Stimulated activated CD4-positive, alpha-beta T cell treated with anti-CD3 and anti-CD28 coated beads, Interleukin-2, amount 100 ng/mL, for 4 hours (primary cell): Measurements from ENCODE around the gene TSPAN9.

Experiments
- DNase-seq: peaks from one replicate; pipeline ENCODE4 v3.0.0-alpha.2; 2020; ENCODE audit warnings: low read depth

TSPAN9 gene

DNA sequence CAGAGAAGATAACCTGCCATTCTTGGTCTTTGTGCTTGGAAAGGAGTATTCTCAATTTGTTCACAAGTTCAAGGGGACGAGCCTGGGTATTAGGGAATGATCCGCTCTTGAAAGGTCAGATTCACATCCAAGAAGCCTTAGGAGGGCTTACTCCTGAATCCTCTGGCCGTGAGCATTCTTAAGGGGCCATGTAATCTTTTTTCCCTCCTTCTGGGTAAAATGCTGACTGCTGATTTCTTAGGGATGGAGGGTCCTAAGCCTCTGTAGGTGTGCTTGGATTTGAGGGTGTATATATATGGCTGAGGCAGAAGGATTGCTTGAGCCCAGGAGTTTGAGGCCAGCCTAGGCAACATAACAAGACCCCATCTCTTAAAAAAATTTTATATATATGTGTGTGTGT lies 149.1 kb downstream of the TSPAN9 start:
- DNase-seq = no peak

- no peak for DNase-seq
Observed at GRCh38 chr12:3227076-3227975, 150.1 kb downstream of the TSPAN9 start.

- DNase-seq = no peak
Observed at GRCh38 chr12:3228552-3228951, 151.4 kb downstream of the TSPAN9 start.

GRCh38 chr12:3229577-3229976 lies 152.4 kb downstream of the TSPAN9 start:
- no peak for DNase-seq

DNA sequence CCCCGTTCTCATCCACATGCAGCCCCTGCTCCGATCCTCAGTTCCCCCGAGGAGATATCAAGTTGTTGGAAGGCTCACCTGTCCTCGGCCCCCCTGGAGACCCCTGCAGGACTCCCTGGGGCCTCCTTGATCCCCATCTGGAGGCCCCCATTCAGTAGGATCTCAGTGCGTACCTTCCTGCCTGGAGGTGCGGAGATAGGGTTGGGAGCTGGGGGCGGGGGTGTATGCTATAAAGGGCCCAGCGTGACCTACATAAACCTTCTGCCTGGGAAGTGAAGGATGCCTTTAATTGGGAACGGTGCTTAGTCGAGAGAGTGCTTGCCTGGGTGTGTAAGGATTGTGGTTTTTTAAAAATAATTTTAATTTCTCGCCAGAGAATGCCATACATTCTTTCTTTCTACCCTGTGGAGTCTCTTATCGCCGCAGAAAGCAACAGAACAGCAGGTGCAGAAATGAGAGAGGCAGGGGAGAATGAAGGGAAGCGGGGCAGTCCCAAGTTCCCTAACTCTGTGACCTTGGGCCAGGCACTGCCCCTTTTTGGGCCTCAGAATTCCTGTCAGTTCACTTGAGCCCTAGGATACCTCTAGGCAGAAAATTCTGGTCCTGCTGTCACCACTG lies 153.7 kb downstream of the TSPAN9 start:
- no peak for DNase-seq

- no peak for DNase-seq
Observed at GRCh38 chr12:3231399-3231876, 154.3 kb downstream of the TSPAN9 start.

- DNase-seq = no peak
Observed at GRCh38 chr12:3233797-3234196, 156.6 kb downstream of the TSPAN9 start.

- DNase-seq = no peak
Observed at GRCh38 chr12:3236345-3237187, 159.4 kb downstream of the TSPAN9 start.

- DNase-seq = no peak
Observed at GRCh38 chr12:3238196-3238595, 161.0 kb downstream of the TSPAN9 start.

DNA sequence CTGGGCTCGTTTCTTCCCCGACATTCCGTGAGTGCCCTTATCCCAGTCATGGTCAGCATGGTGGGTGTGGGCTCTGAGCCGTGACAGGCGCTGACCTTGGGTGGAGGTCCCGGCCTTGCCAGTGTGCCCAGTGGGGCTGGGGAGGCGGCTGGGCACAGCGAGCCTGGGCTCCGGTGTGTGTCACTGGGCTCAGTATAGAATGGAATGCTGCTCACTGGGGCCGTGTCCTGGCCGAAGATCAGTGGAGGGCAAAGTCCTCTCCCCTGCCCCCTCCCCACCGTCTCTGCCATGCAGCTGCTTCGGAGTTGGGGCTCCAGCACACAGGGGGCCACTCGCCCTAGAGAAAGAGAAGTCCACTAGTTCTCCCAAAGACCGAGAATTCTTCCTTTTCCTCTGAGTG lies 164.4 kb downstream of the TSPAN9 start:
- DNase-seq = no peak

DNA sequence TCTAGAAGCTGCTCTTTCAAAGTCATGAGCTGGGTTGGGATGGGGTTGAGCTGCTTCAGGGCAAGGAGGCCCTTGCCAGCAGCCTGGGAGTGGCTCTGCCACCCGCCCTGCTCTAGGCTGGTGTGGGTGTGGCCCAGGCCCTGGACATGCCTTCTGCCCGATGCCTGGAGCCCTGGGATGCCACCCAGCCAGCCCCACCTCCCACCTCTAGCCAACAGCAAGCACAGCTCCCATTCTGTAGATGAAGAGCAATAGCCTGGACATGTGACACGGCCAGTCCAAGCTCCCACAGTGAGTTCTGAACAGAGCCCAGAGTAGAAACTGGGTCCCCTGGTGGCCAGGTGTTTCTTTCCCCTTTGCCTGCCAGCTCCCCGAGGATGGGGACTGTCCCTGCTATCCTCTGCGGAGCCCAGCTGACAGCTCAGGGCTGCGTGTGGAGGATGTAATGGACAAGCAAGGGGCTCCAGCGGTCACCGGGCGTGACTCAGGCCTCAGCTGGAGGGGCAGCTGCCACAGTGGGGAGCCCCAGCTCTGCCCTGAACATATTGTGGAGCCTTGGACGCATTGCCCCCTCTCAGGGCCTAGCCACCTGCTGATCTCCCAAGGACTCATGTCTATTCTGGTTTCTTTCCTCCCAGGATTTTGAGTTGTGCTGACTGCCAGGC lies 165.2 kb downstream of the TSPAN9 start:
- no peak for DNase-seq

DNA sequence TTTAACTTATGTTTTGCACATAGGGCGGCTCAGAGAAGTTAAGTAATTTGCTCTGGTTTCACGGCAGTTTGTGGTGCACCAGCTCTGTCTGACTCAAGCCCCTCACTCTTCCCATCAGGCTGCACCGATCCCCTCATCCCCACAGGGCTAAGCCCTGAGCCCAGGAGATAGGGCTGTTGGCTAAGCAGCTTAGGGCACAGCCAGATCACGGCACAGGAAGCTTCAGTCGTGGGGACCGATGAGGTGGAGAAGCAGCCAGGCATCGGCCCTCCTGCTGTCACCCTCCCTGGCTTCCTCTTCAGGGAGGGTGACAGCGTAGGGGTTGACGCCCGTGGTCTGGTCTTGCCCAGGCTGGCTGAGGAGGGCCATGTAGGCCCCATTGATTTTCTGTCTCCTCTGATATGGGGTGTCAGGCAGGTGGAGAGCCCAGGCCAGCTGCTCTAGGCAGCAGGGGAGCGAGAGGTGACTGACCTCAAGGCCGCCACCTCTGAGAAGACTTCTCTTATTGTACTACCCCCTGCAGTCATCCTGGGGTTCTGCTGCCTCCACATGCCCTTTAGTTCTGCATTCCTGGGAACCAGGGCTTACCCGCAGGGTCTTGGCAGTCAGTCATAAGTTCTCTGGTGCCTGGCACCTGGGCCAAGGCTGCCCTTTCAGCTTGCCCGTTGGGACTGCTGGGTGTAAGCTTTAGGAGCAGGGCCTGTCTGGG lies 166.4 kb downstream of the TSPAN9 start:
- no peak for DNase-seq

- DNase-seq = no peak
Observed at GRCh38 chr12:3244219-3244750, 167.1 kb downstream of the TSPAN9 start.

GRCh38 chr12:3246253-3246652 lies 169.1 kb downstream of the TSPAN9 start:
- DNase-seq = no peak

- no peak for DNase-seq
Observed at GRCh38 chr12:3247077-3247476, 169.9 kb downstream of the TSPAN9 start.

DNA sequence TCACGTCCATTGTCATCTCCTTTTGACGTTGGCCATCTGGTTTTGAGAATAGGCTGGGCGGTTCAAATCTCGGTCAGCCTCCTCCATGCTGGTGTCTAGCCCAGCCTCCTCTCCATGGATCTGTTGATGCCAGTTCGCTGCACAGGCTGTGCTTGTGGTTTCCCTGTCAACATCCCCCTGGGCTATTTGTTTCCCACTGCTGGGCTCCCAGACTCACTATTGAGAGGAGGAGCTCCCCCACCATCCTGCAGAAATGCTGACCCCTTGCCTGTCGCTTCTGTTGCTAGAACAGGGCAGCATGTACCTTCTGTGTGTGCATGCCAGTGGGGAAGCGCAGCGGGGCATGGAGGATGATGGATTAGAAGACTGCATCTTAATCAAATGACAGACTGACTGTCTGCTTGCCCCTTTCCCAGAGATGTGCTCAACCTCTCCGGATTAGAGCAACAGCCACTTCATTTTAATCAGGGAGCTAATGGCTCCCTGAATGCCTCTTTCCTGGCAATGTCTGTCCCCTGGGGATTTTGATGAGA lies 170.5 kb downstream of the TSPAN9 start:
- no peak for DNase-seq

GRCh38 chr12:3249081-3249800 lies 172.1 kb downstream of the TSPAN9 start:
- no peak for DNase-seq

DNA sequence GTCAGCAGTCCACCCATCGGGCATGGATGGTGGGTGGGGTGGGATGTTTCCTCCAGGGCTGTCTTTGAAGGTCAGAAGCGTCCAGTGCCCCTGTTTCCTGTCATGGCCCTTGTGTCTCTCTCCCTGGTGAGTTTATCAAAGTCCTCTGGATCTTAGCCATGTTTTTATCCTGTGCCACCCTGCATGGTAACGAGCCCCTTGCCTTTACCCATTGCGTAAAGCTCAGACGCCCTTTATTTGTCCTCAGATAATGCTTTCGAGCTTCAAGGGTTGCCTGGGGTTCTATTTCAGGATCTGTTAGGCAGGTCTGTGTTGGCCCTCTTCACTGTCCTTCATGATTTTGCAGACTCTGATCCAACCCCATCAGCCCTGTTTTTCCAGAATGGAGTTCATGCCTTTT lies 172.9 kb downstream of the TSPAN9 start:
- no peak for DNase-seq

DNA sequence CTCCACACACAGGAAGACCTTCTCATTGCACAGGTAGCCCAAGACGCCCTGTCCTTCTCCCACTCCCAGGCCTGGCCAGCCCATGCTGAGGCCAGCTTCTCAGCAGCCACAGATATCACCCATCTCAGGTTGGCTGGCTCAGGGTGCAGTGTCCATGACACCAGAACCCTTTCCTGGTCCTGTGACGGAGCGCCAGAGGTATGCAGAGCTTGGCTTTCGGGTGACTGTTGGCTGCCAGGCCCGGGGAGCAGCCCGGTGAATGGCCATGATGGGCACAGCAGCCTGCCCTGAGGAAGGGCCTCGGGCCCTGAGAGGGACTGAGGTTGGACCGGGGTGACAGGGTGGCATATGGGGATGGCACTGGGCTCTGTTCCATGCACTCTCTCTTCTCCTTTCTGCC lies 173.4 kb downstream of the TSPAN9 start:
- DNase-seq = no peak

- DNase-seq = no peak
Observed at GRCh38 chr12:3251067-3251466, 173.9 kb downstream of the TSPAN9 start.
